Endometrium (tissue), 2 donors: ENCODE measurements around the gene DCST1.

ENCODE experiments used
- FAIRE-seq: peaks from 2 replicates; lab custom pipeline; 2012; peaks lifted over from hg19 to GRCh38; lab: Jason Lieb, UNC
- donor health status: control.
- donor health status: control.

DCST1 gene

GRCh38 chr1:155086856-155087535, 53.4 kb downstream of the DCST1 start:
- no peak for FAIRE-seq

GRCh38 chr1:155091071-155092051, 57.7 kb downstream of the DCST1 start:
- FAIRE-seq: no peak

GRCh38 chr1:155092131-155092530, 58.5 kb downstream of the DCST1 start:
- no peak for FAIRE-seq

GRCh38 chr1:155092641-155093040, 59.0 kb downstream of the DCST1 start:
- FAIRE-seq: no peak

GRCh38 chr1:155093911-155094621, 60.4 kb downstream of the DCST1 start:
- FAIRE-seq: no peak

GRCh38 chr1:155094622-155094948, 61.0 kb downstream of the DCST1 start:
- FAIRE-seq: no peak

GRCh38 chr1:155099331-155099730, 65.7 kb downstream of the DCST1 start:
- no peak for FAIRE-seq
